ENCODE measurements around the gene AGAP1. TPM values are rescaled to one million over a fixed set of nuclear protein-coding genes. Genes with fewer than 3 reads are reported as not detected.

The AGAP1 gene
- total RNA-seq, 1 donor from 2014 or later, result 47.2 TPM

DNA sequence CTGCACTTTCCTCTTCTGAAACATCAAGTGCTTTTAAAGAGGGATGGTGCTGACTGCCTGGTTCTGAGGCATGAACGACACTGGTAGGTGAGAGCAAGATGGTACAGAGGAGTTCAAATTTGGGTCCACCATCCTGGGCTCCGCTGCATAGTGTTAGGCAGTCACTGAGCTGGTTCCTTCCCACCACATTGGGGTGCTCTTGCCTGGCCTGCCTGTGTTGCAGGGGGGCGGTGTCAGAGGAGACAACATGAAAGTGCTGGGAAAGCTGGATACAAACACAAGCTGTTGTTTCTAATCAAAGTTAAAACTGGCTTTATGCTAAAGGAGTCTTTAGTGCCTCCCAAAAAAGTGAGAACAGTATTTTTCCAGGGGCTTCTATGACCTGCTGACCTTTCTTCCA lies 416.2 kb downstream of the AGAP1 start:
- Mint-ChIP-seq H3K27me3 (no peaks in the 10 kb centered on the region), H3K27ac (no peak overlapping the region)
- no peak for DNase-seq (ENCODE audit: low spot score, unreplicated experiment)

DNA sequence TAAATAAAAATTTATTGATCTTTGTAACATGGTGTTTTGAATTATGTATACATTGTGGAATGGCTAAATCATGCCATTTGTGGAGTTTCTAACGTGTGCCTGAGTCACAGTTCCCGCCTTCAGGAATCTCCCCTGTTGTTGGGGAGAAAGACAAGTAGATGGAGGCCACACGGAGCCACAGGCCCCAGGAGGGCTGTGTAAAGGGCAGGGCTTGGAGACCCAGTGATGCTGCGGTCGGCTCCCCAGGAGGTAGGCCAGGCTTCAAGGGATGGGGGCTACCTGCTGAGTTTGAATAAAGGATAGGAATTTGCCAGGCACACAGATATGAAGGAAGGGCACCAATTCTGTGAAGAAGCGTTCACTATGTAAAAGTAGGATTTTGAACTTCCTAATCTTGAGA lies 417.3 kb downstream of the AGAP1 start:
- Mint-ChIP-seq H3K9me3 (ENCODE audit: low read depth) (peaks cover 8% of the 10 kb centered on the region), H3K4me3 (ENCODE audit: low read depth) (no peak overlapping the region), H3K27me3 (no peaks in the 10 kb centered on the region), H3K4me1 (ENCODE audit: low read depth) (peaks cover 5% of the 10 kb centered on the region), H3K36me3 (ENCODE audit: insufficient read depth) (peaks cover 31% of the 10 kb centered on the region), H3K27ac (no peak overlapping the region)
- TF ChIP-seq, protein P1, sequence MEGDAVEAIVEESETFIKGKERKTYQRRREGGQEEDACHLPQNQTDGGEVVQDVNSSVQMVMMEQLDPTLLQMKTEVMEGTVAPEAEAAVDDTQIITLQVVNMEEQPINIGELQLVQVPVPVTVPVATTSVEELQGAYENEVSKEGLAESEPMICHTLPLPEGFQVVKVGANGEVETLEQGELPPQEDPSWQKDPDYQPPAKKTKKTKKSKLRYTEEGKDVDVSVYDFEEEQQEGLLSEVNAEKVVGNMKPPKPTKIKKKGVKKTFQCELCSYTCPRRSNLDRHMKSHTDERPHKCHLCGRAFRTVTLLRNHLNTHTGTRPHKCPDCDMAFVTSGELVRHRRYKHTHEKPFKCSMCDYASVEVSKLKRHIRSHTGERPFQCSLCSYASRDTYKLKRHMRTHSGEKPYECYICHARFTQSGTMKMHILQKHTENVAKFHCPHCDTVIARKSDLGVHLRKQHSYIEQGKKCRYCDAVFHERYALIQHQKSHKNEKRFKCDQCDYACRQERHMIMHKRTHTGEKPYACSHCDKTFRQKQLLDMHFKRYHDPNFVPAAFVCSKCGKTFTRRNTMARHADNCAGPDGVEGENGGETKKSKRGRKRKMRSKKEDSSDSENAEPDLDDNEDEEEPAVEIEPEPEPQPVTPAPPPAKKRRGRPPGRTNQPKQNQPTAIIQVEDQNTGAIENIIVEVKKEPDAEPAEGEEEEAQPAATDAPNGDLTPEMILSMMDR (IDR thresholded peaks at IDR 0.05; ENCODE audit: unreplicated experiment), result no peak
- no peak for DNase-seq (ENCODE audit: low spot score, unreplicated experiment)

More for the DNA sequence above, 416.2 kb downstream of the AGAP1 start:
- Mint-ChIP-seq H3K4me1 (ENCODE audit: low read depth) (peaks cover 5% of the 10 kb centered on the region), H3K9me3 (ENCODE audit: low read depth) (peaks cover 3% of the 10 kb centered on the region), H3K4me3 (ENCODE audit: low read depth) (no peak overlapping the region), H3K36me3 (ENCODE audit: insufficient read depth) (peaks cover 24% of the 10 kb centered on the region)
- TF ChIP-seq, protein P1 (IDR thresholded peaks at IDR 0.05; ENCODE audit: unreplicated experiment), result no peak

DNA sequence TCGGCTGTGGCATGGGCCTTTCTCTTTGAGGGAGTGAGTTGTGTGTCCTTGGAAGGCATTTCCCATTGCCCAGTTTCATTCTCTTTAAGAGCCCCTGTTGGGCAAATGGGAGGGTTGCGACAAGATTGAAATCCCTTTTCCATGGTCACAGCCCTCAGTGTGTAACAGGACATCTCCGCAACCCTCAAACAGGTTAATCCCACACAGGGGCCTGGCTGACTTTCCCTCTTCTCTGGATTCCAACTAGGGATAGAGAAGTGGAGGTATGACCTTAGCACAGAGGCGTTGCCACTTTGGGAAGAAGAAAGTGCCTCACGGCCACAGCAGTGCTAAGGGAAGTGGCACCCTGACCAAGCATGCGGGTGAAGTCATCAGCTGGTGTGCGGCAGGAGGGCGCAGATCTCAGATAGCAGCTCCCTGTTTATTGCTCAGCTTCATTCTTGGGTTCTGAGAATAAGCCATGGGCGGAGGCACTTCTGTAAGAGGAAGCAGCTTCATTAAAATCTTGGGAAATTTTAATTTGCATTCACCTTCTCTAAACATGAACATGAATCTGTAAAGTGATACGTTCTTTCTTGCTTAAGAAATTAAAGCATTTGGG lies 417.9 kb downstream of the AGAP1 start:
- H3K27ac Mint-ChIP-seq, result no peak overlapping the region
- H3K4me1 Mint-ChIP-seq (ENCODE audit: low read depth), result peaks cover under 1% of the 10 kb centered on the region
- no peak overlapping the region for H3K4me3 Mint-ChIP-seq (ENCODE audit: low read depth)
- H3K27me3 Mint-ChIP-seq, result no peaks in the 10 kb centered on the region
- H3K36me3 Mint-ChIP-seq (ENCODE audit: insufficient read depth), result peaks cover 32% of the 10 kb centered on the region
- TF ChIP-seq, protein P1 (IDR thresholded peaks at IDR 0.05; ENCODE audit: unreplicated experiment), result no peak
- H3K9me3 Mint-ChIP-seq (ENCODE audit: low read depth), result peaks cover 8% of the 10 kb centered on the region
- no peak for DNase-seq (ENCODE audit: low spot score, unreplicated experiment)

DNA sequence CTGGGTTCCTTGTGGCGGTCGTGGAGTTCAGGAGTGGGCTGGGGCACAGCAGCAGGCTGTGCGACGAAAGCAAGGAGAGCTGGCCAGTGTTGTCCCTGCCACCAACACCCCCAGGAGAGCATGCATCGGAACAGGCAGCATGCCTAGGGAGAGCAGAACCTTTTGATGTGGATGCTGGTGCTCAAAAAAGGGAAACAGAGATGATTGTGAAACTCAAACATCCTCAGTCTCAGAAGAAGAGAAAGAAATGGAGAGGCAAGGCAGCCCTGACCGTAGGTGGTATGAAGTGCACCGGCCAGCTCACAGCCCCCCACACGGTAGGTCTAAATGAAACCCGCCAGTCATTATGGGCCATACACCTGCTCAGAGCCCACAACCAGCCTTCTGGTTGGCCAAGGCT lies 420.9 kb downstream of the AGAP1 start:
- Mint-ChIP-seq H3K9me3 (ENCODE audit: low read depth) (peaks cover 8% of the 10 kb centered on the region), H3K27me3 (no peaks in the 10 kb centered on the region), H3K4me1 (ENCODE audit: low read depth) (no peaks in the 10 kb centered on the region), H3K27ac (no peak overlapping the region), H3K4me3 (ENCODE audit: low read depth) (no peak overlapping the region), H3K36me3 (ENCODE audit: insufficient read depth) (peaks cover 34% of the 10 kb centered on the region)
- no peak for DNase-seq (ENCODE audit: low spot score, unreplicated experiment)
- TF ChIP-seq, protein P1 (IDR thresholded peaks at IDR 0.05; ENCODE audit: unreplicated experiment), result no peak

DNA sequence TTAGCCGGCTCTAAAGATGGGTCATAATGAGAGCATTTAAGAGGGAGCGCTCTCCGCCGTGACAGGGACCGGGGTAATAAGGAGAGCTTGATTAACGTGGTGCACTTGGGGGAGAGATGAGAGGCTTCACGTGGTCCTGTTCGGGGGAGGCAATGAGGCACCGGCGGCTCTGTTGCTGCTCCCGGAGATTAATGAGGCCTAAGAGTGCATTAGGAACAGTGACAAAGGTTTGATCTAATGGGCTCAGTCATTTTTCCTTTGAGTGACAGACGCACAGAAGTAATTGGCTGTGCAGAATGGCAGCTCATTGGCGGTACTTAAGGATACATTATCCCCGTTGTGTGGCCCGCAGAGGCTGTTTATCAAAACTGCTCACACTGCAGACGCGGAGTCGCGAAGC lies 423.7 kb downstream of the AGAP1 start:
- DNase-seq (ENCODE audit: low spot score, unreplicated experiment), result no peak
- Mint-ChIP-seq H3K9me3 (ENCODE audit: low read depth) (peaks cover 5% of the 10 kb centered on the region), H3K27me3 (no peaks in the 10 kb centered on the region), H3K4me3 (ENCODE audit: low read depth) (no peak overlapping the region), H3K4me1 (ENCODE audit: low read depth) (no peaks in the 10 kb centered on the region), H3K36me3 (ENCODE audit: insufficient read depth) (peaks cover 35% of the 10 kb centered on the region), H3K27ac (no peak overlapping the region)
- TF ChIP-seq, protein P1 (IDR thresholded peaks at IDR 0.05; ENCODE audit: unreplicated experiment), result no peak

Measured in progenitor cell of endocrine pancreas (in vitro differentiated cells).